ENCODE results near the gene FSCN2. TPM values are rescaled to one million over a fixed set of nuclear protein-coding genes. Genes with fewer than 3 reads are reported as not detected.

Gene FSCN2
- total and polyA plus RNA-seq, 2 experiments from 2014 or later: 0.13 to 1.6 TPM

- Histone ChIP-seq H3K4me3 (peak overlapping the region; percentile 65), H3K9me2 (ENCODE audit: insufficient read depth) (no peaks in the 10 kb centered on the region), H3K4me1 (ENCODE audit: insufficient read depth) (peaks cover 22% of the 10 kb centered on the region), H3K4me2 (peak overlapping the region; percentile 84), H3K27ac (ENCODE audit: low read depth) (no peak overlapping the region), H3K79me2 (replicated peaks; ENCODE audit: insufficient read depth) (peaks cover 16% of the 10 kb centered on the region), H3K36me3 (ENCODE audit: insufficient read depth) (no peaks in the 10 kb centered on the region), H3K27me3 (ENCODE audit: insufficient read depth) (peaks cover 46% of the 10 kb centered on the region), H2AFZ (no peak overlapping the region), H4K20me1 (replicated peaks; ENCODE audit: insufficient read depth) (peaks cover 7% of the 10 kb centered on the region; the same call in 1 of the 2 replicates), H3F3A (replicated peaks; ENCODE audit: low read depth) (peaks cover 12% of the 10 kb centered on the region; the same call in 1 of the 2 replicates)
- Mint-ChIP-seq H3K36me3 (ENCODE audit: low read depth) (no peaks in the 10 kb centered on the region; the same call in 2 of the 3 replicates), H3K27me3 (ENCODE audit: insufficient read depth, low read depth, poor library complexity) (peaks cover 59% of the 10 kb centered on the region), H3K9me3 (no peaks in the 10 kb centered on the region; the same call in 1 of the 3 replicates), H3K27ac (no peak overlapping the region), H3K4me3 (peak overlapping the region; percentile 50), H3K4me1 (peaks cover 18% of the 10 kb centered on the region)
- ATAC-seq (peak; percentile 7), DNase-seq (ENCODE audit: low spot score) (no peak)
- TF ChIP-seq STAT1 (IDR thresholded peaks at IDR 0.05; ENCODE audit: unreplicated experiment): no peak
- TF ChIP-seq EZH2 (IDR thresholded peaks at IDR 0.05; ENCODE audit: low read depth, unreplicated experiment): no peak
- no peak for TF ChIP-seq ZNF462 (CRISPR knock-in tag; IDR thresholded peaks at IDR 0.05)
- no peak for TF ChIP-seq JUNB (IDR thresholded peaks at IDR 0.05; ENCODE audit: unreplicated experiment)
Measured at GRCh38 chr17:81520021-81520901, 7.9 kb upstream of the FSCN2 start.
